PFSK-1 (cell line): ENCODE results near the gene LRRC8B.

Experiments
- POLR2AphosphoS5 ChIP-seq: IDR thresholded peaks from 2 replicates; pipeline ENCODE4 v1.6.1; 2012; ENCODE audit warnings: low read depth, mild to moderate bottlenecking, control low read depth, low read length, moderate library complexity
- REST ChIP-seq, 2 experiments: IDR thresholded peaks; 2 replicates each; pipeline versions ENCODE4 v1.6.1 to v1.8.0; 2011 to 2012; ENCODE audit warnings: low read depth in 2 of 2, low read length in 2 of 2, control low read depth in 1 of 2, inconsistent platforms in 1 of 2, mild to moderate bottlenecking in 1 of 2, moderate library complexity in 1 of 2; ENCODE audit not compliant: insufficient read depth in 1 of 2

GRCh38 chr1:89532866-89533265 lies 8.2 kb downstream of the LRRC8B start:
- TF ChIP-seq POLR2AphosphoS5 (no peak), REST (IDR thresholded peaks at IDR 0.05; ENCODE audit: insufficient read depth in 1 of 2, low read depth in 2 of 2, low read length in 2 of 2) (no peak)
